Measurements from ENCODE around the gene FAM170A.

The FAM170A gene, protein sequence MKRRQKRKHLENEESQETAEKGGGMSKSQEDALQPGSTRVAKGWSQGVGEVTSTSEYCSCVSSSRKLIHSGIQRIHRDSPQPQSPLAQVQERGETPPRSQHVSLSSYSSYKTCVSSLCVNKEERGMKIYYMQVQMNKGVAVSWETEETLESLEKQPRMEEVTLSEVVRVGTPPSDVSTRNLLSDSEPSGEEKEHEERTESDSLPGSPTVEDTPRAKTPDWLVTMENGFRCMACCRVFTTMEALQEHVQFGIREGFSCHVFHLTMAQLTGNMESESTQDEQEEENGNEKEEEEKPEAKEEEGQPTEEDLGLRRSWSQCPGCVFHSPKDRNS

GRCh38 chr5:119629339-119629738 lies at the start of gene FAM170A:
Gene FAM170A (plus strand): TSS chr5:119629558. CDS start chr5:119629769, 211 bp downstream.
- no peak for DNase-seq

GRCh38 chr5:119582987-119583386 lies 46.4 kb upstream of the FAM170A start:
- DNase-seq: no peak

DNA sequence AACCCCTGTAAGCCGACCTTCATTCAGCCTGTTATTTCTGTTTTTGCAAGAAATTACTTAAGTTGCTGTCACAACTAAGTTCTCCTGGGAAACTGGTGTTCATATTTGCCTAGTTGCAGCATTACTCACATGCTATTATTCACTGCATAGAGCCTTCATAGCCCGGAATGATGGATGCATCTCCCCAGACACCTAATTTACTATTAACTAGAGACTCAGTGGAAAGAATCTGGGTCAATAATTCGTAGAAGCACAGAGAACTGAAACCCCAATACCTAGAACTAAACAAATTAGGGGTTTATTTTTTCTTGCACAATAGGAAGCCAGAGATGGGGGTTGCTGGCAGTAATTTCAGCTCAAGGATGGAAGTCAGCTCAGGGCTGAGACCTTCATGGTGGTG lies 45.7 kb upstream of the FAM170A start:
- no peak for DNase-seq

GRCh38 chr5:119596046-119596445 lies 33.3 kb upstream of the FAM170A start:
- no peak for DNase-seq

- DNase-seq: no peak
These were observed 31.5 kb upstream of the FAM170A start for GRCh38 chr5:119597728-119598298.

DNA sequence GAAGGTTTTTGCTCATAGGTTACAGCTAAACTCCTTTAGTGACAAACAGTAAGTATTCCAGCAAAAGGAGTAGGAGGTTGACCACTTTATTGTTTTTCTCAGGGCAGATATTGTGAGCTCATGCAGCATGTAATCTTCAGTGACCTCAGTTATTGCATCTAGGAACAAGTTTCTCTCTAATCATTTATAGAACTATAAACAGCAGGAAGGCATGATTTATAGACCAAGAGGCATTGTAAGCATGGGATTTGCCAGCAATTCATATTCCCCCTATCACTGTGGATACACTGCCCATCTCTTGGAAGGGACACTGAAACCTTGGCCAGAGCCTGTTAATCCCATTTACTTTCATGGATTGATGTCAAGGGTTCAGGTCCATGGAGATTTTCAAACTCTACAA lies 15.4 kb upstream of the FAM170A start:
- DNase-seq: no peak

GRCh38 chr5:119614838-119615237 lies 14.5 kb upstream of the FAM170A start:
- DNase-seq: no peak

GRCh38 chr5:119626086-119626485 lies 3.3 kb upstream of the FAM170A start:
- no peak for DNase-seq

DNA sequence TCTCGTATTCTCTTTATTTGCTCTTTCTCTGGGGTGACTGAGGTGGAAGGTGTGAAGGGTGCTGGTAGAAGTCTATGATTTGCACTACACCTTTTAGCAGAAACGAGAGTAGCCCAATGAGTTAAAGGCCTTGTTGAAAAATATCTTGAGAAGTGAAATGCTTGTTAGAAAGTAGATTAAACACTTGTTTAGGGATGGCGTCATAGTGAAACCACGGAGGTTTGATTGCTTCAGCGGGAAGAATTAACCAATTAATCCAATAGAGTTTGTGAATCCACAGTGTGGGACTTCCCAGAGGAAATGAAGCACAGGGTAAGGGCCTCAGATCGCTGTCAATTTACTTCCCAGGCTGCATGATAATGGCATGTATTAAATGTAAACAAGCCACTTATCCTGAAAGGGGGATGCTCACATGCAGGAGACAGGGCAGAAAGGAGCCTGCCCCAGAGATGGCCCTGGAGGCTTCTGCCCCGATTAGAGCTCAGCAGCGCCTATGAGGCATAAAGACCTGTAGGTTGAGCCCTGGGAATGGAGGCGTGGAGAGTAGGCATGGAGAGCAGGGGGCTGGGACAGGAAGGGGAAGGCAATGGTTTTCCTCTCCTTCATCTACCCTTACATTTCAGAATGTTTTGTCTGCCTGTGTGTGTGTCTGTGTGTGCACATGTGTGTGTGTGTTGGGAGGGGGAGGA lies 1.5 kb downstream of the FAM170A start:
- no peak for DNase-seq

DNA sequence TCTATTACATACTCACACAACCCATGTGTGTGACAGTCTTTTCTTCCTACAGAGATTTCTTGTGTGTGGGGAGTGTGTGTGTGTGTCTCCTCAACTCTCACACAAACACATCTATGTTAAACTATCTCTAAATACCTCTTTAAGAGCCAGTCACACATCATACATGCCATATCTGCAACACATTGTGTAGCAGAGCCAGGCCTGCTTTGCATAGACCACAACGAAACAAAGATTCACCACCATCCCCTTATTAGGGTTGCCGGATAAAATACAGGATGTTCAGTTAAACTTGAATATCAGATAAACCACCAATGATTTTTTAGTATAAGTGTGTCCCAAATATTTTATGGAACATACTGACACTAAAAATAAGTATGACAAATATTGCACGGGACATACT lies 2.3 kb downstream of the FAM170A start:
- DNase-seq: no peak

- no peak for DNase-seq
These were observed 22.1 kb downstream of the FAM170A start for GRCh38 chr5:119651486-119651885.

DNA sequence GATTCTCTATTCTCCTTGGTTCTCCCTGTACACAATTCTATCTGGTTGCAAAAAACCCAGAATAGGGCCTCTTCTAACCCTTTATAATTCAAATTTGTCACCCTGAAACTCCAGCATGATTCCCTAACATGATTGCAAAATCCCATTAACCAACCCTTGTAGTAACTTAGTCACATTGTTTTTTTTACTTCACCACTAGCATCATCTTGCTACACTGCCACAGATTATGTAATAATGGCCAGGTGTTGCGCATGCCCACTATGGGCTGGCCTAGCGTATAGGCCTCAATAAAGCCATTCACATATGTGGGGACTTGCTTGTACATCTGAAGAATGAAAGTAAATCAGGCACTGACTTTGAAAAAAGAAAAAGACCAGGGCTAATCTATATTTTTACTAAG lies 25.7 kb downstream of the FAM170A start:
- DNase-seq: no peak

GRCh38 chr5:119656023-119656422 lies 26.7 kb downstream of the FAM170A start:
- DNase-seq: no peak

DNA sequence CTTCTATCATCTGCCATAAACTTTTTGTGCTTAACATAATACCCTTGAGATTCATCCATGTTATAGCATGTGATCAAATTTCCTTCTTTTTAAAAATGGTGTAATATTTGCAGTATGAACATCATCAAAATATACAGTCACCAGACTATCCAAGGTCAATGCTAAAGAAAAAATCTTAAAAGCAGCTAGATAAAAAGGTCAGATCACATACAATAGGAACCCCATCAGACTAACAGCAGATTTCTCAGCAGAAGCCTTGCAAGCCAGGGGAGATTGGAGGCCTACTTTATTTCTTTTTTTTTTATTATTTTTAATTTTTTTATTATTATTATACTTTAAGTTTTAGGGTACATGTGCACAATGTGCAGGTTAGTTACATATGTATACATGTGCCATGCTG lies 37.2 kb downstream of the FAM170A start:
- no peak for DNase-seq

DNA sequence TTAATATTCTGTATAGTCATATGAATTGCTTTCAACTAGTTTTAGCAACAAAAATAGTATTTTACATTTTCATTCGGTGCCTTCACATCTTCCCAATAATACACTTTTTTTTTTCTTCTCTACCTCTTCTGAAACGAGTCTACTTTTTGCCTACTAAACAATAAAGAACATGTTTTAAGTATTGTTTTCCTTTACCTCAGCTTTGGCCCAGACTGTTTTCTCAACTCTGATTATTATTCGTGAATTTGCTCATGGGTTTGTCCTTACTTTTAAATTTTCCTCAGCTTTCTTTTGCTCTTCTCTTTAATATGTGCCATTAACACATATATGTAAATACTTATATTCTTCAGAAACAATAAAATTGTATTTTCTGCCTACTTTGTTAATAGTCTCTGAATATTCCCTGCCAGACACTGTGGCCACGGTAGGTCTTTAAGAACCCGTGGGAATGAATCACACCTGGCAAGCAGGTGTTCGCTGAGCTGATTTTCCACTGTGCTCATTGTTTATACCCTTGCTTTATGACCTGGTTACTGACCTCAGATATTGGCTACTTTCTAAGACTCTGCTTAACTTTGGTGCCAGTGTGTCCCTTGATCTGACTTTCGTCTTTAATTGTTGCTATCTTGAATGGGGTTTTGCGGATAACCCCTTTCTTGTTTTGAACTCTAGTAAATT lies 49.1 kb downstream of the FAM170A start:
- no peak for DNase-seq

DNA sequence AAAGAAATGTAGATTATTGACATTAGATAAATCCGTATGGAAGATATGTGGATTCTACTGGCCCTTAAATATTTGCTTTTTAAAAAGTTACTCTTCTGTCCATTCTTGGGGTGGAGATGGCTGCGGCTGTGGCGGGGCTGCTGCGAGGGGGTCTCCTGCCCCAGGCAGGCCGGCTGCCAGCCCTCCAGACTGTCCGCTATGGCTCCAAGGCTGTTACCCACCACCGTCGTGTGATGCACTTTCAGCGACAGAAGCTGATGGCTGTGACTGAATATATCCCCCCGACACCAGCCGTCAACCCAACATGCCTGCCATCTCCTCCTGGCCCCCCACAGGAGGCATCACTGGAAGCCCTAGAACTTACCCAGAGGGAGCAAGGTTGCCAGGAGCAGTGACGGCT lies 50.7 kb downstream of the FAM170A start:
- no peak for DNase-seq

DNA sequence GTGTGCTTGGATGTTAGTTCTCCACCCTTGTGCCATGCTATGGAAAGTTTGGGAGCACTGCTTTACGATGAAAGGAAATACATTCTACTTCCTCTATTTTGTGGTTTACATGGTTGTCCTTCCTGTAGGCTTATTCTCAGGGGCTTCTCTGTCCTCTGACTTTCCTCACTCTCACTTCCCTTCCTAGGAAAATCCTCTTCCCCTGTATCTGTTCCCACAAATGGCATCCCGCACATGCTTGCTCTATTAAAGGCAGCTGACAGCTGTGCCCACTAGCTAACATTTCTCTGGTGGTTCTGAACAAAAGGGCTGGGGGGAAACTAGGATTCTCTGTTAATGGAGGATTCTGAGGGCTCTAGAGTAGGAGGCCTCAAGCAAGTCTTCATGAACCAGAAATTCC lies 52.4 kb downstream of the FAM170A start:
- no peak for DNase-seq

DNA sequence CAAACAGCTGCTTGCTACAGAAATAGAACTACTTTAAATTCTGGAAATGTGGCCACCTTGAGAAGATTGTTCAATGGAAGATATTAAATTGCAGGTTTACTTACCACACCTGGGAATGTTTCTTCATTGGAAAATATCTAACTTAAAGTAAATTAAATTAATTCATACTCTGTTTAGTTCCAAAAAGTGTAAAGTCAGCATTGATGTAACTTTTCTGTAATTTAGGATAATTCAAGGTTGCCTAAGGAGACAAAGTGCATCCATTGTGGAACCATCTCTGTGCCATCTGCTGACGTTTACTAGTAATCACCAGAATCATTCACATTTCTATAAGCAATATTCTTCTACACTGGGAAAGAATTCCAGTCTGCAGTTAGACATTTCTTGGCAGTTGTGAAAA lies 53.0 kb downstream of the FAM170A start:
- DNase-seq: no peak
